ENCODE data around the gene ZNF254.

The ZNF254 gene

DNA sequence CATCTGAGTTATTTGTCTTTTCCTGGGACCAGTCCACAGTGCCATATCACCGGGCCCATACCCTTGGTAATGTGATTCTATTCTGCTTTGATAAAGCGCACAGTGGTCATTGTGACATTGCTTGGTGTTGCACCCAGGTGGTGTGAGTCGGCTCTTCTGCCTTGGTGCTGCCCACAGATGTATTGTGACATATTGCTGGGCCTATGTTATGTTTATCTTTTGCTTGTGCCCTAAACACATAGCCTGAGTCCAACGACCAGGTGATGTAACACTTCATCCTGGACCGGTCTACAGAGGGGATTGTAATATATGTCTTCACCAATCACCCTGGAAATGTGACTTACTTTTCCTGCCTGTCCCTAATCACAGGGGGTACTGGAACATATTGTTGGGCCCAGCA, 23.7 kb upstream of the ZNF254 start:
- Histone ChIP-seq H3K36me3 (replicated peaks; ENCODE audit: low read depth, low read length) (peaks cover 36% of the 10 kb centered on the region), H3K79me2 (ENCODE audit: low read length) (no peaks in the 10 kb centered on the region), H3K4me3 (ENCODE audit: low read length) (no peak overlapping the region), H2AFZ (ENCODE audit: low read depth, low read length) (no peak overlapping the region), H3K9ac (ENCODE audit: low read length) (no peak overlapping the region), H3K27me3 (ENCODE audit: low read depth, low read length) (no peaks in the 10 kb centered on the region), H3K9me3 (ENCODE audit: insufficient read depth, low read length) (no peaks in the 10 kb centered on the region), H3K27ac (ENCODE audit: low read length) (no peak overlapping the region), H4K20me1 (ENCODE audit: insufficient read depth, low read length) (no peaks in the 10 kb centered on the region), H3K4me1 (ENCODE audit: low read length) (no peaks in the 10 kb centered on the region), H3K4me2 (ENCODE audit: low read length) (no peak overlapping the region)
- TF ChIP-seq, protein P1, sequence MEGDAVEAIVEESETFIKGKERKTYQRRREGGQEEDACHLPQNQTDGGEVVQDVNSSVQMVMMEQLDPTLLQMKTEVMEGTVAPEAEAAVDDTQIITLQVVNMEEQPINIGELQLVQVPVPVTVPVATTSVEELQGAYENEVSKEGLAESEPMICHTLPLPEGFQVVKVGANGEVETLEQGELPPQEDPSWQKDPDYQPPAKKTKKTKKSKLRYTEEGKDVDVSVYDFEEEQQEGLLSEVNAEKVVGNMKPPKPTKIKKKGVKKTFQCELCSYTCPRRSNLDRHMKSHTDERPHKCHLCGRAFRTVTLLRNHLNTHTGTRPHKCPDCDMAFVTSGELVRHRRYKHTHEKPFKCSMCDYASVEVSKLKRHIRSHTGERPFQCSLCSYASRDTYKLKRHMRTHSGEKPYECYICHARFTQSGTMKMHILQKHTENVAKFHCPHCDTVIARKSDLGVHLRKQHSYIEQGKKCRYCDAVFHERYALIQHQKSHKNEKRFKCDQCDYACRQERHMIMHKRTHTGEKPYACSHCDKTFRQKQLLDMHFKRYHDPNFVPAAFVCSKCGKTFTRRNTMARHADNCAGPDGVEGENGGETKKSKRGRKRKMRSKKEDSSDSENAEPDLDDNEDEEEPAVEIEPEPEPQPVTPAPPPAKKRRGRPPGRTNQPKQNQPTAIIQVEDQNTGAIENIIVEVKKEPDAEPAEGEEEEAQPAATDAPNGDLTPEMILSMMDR (IDR thresholded peaks at IDR 0.05; ENCODE audit: low read depth, low read length), result no peak
- TF ChIP-seq EZH2phosphoT487 (IDR thresholded peaks at IDR 0.05; ENCODE audit: low read depth), result no peak

DNA sequence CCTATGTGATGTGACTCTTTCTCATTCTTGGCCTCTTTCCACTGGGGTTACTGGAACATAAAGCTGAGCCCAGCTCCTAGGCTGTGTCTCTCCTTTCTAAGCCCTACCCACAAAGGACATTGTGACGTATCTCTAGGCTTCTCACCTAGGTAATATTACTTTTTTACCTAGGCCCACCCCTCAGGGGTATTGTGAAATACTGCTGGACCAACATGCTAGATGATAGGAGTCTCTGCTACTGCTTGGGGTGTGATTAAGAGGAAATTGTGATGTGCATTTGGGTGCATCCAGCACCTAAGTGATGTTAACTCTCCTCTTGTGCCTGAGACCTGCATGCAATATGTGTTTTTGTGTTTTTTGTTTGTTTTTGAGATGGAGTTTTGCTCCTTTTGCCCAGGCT, 22.8 kb upstream of the ZNF254 start:
- TF ChIP-seq, protein P1 (IDR thresholded peaks at IDR 0.05; ENCODE audit: low read depth, low read length), result no peak
- TF ChIP-seq EZH2phosphoT487 (IDR thresholded peaks at IDR 0.05; ENCODE audit: low read depth), result no peak
- Histone ChIP-seq H3K4me2 (ENCODE audit: low read length) (no peak overlapping the region), H3K27me3 (ENCODE audit: low read depth, low read length) (no peaks in the 10 kb centered on the region), H3K36me3 (replicated peaks; ENCODE audit: low read depth, low read length) (peaks cover 31% of the 10 kb centered on the region), H3K79me2 (ENCODE audit: low read length) (no peaks in the 10 kb centered on the region), H3K9me3 (ENCODE audit: insufficient read depth, low read length) (no peaks in the 10 kb centered on the region), H3K4me1 (ENCODE audit: low read length) (no peaks in the 10 kb centered on the region), H3K9ac (ENCODE audit: low read length) (no peak overlapping the region), H3K4me3 (ENCODE audit: low read length) (no peak overlapping the region), H2AFZ (ENCODE audit: low read depth, low read length) (no peak overlapping the region), H4K20me1 (ENCODE audit: insufficient read depth, low read length) (no peaks in the 10 kb centered on the region), H3K27ac (ENCODE audit: low read length) (no peak overlapping the region)

DNA sequence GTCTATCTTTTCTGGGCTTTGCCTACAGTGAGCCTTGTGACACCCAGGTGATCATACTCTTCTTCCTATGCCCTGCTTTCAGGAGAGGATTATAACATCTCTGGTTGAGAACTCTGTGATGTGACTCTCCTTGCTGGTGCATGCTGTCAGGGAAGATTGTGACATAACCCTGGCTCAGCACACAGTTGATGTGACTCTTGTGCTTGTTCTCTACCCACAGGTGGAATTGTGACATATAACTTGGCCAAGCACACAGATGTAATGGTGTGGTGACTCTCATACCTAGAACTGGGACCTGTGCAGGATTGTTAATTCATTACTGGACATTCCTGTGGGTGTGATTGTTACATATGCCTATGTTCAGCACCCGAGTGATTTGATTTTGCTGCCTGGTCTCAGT, 21.7 kb upstream of the ZNF254 start:
- Histone ChIP-seq H3K79me2 (ENCODE audit: low read length) (no peaks in the 10 kb centered on the region), H3K4me3 (ENCODE audit: low read length) (no peak overlapping the region), H3K36me3 (replicated peaks; ENCODE audit: low read depth, low read length) (peaks cover 24% of the 10 kb centered on the region), H3K27ac (ENCODE audit: low read length) (no peak overlapping the region), H4K20me1 (ENCODE audit: insufficient read depth, low read length) (no peaks in the 10 kb centered on the region), H3K9me3 (ENCODE audit: insufficient read depth, low read length) (no peaks in the 10 kb centered on the region), H3K4me1 (ENCODE audit: low read length) (0 out of 2 replicates have a peak, but pooled peaks cover 4% of the 10 kb centered on the region), H2AFZ (ENCODE audit: low read depth, low read length) (no peak overlapping the region), H3K9ac (ENCODE audit: low read length) (no peak overlapping the region), H3K27me3 (ENCODE audit: low read depth, low read length) (no peaks in the 10 kb centered on the region), H3K4me2 (ENCODE audit: low read length) (no peak overlapping the region)
- TF ChIP-seq, protein P1 (IDR thresholded peaks at IDR 0.05; ENCODE audit: low read depth, low read length), result no peak
- no peak for TF ChIP-seq EZH2phosphoT487 (IDR thresholded peaks at IDR 0.05; ENCODE audit: low read depth)

DNA sequence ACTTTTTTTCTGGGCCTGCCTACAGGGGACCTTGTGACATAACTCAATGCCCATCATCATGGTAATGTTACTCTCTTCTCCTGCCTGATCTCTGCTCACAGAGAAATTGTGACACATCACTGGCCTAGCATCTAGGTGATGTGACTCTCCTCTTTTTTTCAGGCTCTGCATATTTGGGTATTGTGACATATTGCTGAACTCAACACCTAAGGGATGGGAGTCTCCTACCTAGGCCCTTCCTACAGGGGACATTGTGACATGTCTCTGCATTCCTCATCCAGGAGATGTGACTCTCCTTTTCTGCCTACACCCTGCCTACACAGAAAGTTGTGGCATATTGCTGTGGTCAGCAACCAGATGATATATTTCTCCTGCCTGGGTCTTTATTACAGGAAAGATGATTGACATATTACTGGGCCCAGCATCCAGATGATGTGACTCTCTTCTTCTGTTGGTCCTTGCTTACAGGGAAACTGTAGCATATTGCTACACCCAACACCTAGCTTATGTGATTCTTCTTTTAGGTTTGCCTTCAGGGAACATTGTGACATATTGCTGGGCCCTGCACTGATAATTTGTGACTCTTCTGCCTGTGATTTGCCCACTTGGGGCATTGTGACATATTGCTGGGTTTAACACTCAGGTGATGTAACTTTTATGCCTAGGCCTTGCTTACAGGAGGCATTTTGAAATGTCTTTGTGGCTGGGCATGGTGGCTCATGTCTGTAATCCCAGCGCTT, 21.0 kb upstream of the ZNF254 start:
- Histone ChIP-seq H2AFZ (ENCODE audit: low read depth, low read length) (no peak overlapping the region), H3K79me2 (ENCODE audit: low read length) (no peaks in the 10 kb centered on the region), H3K36me3 (replicated peaks; ENCODE audit: low read depth, low read length) (peaks cover 21% of the 10 kb centered on the region), H3K27me3 (ENCODE audit: low read depth, low read length) (no peaks in the 10 kb centered on the region), H3K9ac (ENCODE audit: low read length) (no peak overlapping the region), H3K4me1 (ENCODE audit: low read length) (0 out of 2 replicates have a peak, but pooled peaks cover 5% of the 10 kb centered on the region), H3K4me2 (ENCODE audit: low read length) (no peak overlapping the region), H3K27ac (ENCODE audit: low read length) (no peak overlapping the region), H4K20me1 (ENCODE audit: insufficient read depth, low read length) (no peaks in the 10 kb centered on the region), H3K4me3 (ENCODE audit: low read length) (no peak overlapping the region), H3K9me3 (ENCODE audit: insufficient read depth, low read length) (no peaks in the 10 kb centered on the region)
- no peak for TF ChIP-seq EZH2phosphoT487 (IDR thresholded peaks at IDR 0.05; ENCODE audit: low read depth)
- TF ChIP-seq, protein P1 (IDR thresholded peaks at IDR 0.05; ENCODE audit: low read depth, low read length), result no peak

Data from OCI-LY3 (cell line).